Endothelial cell of umbilical vein (primary cell): Measurements from ENCODE around the gene LRRC53.

Source experiments
- CTCF ChIP-seq, 2 donors: IDR thresholded peaks; 1 replicate in 1 of 2; 2 replicates in 1 of 2; pipeline ENCODE4 v1.5.1; 2011; ENCODE audit warnings: low read length in 2 of 2, mild to moderate bottlenecking in 2 of 2, moderate library complexity in 2 of 2, control low read depth in 1 of 2, inconsistent platforms in 1 of 2, low read depth in 1 of 2; ENCODE audit not compliant: insufficient read depth in 1 of 2; ENCODE audit errors: extremely low read depth in 1 of 2
- EZH2 ChIP-seq: IDR thresholded peaks from 2 replicates; pipeline ENCODE4 v1.6.1; 2012; ENCODE audit warnings: borderline replicate concordance, low read depth, mild to moderate bottlenecking, moderate library complexity, low read length, inconsistent platforms; ENCODE audit not compliant: severe bottlenecking
- POLR2A ChIP-seq: IDR thresholded peaks from 2 replicates; pipeline ENCODE4 v1.6.1; 2012; ENCODE audit warnings: low read depth, mild to moderate bottlenecking, control low read depth, low read length

GRCh38 chr1:74453277-74453676, 59.1 kb downstream of the LRRC53 start:
- TF ChIP-seq EZH2 (no peak), CTCF (IDR thresholded peaks at IDR 0.05; ENCODE audit: extremely low read depth in 1 of 2, insufficient read depth in 1 of 2, low read depth in 1 of 2, low read length in 2 of 2) (no peak), POLR2A (no peak)
